ENCODE data around the gene IGSF21.

DNA sequence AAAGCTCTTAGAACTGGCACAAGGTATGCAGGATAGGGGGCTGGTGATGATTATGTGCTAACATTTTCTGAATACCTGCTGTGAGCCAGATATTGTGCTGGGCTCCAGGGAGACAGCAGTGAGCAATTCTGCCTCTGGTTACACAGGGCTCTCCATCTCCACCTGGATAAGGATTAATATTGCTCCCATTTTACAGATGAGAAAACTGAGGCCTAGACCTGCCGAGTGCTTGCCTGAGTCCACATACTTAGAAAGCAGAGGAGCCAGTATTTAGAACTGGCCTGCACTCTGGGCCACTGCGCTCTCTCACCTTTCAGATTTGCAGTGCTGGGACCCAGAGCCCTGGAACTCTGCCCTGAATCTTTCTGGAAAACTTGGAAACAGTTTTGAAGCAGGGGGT, 205.9 kb downstream of the IGSF21 start:
- TF ChIP-seq CTCF (IDR thresholded peaks at IDR 0.05) (no peak), JUN (CRISPR knock-in tag; IDR thresholded peaks at IDR 0.05) (no peak), RELA (CRISPR knock-in tag; IDR thresholded peaks at IDR 0.05; ENCODE audit: borderline replicate concordance) (no peak), E2F4 (CRISPR knock-in tag; IDR thresholded peaks at IDR 0.05; ENCODE audit: borderline replicate concordance, low read depth) (no peak), CREM (CRISPR knock-in tag; IDR thresholded peaks at IDR 0.05) (no peak), NR3C1 (CRISPR knock-in tag; conservative IDR thresholded peaks at IDR 0.05; ENCODE audit: low read depth) (no peak), CREB1 (CRISPR knock-in tag; IDR thresholded peaks at IDR 0.05) (no peak), HMGA2 (CRISPR knock-in tag; IDR thresholded peaks at IDR 0.05) (no peak), NFE2L1 (CRISPR knock-in tag; IDR thresholded peaks at IDR 0.05) (no peak), TEAD4 (CRISPR knock-in tag; IDR thresholded peaks at IDR 0.05) (no peak), ATF2 (CRISPR knock-in tag; IDR thresholded peaks at IDR 0.05; ENCODE audit: borderline replicate concordance, low read depth) (no peak)
- TF ChIP-seq, protein P1, sequence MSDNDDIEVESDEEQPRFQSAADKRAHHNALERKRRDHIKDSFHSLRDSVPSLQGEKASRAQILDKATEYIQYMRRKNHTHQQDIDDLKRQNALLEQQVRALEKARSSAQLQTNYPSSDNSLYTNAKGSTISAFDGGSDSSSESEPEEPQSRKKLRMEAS (CRISPR knock-in tag; IDR thresholded peaks at IDR 0.05) = no peak
- TF ChIP-seq, protein P2, sequence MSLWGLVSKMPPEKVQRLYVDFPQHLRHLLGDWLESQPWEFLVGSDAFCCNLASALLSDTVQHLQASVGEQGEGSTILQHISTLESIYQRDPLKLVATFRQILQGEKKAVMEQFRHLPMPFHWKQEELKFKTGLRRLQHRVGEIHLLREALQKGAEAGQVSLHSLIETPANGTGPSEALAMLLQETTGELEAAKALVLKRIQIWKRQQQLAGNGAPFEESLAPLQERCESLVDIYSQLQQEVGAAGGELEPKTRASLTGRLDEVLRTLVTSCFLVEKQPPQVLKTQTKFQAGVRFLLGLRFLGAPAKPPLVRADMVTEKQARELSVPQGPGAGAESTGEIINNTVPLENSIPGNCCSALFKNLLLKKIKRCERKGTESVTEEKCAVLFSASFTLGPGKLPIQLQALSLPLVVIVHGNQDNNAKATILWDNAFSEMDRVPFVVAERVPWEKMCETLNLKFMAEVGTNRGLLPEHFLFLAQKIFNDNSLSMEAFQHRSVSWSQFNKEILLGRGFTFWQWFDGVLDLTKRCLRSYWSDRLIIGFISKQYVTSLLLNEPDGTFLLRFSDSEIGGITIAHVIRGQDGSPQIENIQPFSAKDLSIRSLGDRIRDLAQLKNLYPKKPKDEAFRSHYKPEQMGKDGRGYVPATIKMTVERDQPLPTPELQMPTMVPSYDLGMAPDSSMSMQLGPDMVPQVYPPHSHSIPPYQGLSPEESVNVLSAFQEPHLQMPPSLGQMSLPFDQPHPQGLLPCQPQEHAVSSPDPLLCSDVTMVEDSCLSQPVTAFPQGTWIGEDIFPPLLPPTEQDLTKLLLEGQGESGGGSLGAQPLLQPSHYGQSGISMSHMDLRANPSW (CRISPR knock-in tag; conservative IDR thresholded peaks at IDR 0.05; ENCODE audit: low read depth) = no peak
- TF ChIP-seq, protein P3, sequence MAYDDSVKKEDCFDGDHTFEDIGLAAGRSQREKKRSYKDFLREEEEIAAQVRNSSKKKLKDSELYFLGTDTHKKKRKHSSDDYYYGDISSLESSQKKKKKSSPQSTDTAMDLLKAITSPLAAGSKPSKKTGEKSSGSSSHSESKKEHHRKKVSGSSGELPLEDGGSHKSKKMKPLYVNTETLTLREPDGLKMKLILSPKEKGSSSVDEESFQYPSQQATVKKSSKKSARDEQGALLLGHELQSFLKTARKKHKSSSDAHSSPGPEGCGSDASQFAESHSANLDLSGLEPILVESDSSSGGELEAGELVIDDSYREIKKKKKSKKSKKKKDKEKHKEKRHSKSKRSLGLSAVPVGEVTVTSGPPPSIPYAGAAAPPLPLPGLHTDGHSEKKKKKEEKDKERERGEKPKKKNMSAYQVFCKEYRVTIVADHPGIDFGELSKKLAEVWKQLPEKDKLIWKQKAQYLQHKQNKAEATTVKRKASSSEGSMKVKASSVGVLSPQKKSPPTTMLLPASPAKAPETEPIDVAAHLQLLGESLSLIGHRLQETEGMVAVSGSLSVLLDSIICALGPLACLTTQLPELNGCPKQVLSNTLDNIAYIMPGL (CRISPR knock-in tag; IDR thresholded peaks at IDR 0.05) = no peak

Measured in WTC11 (cell line).